WI38 (cell line): Measurements from ENCODE around the gene CADM2.

ENCODE experiments used
- H3K4me3 ChIP-seq: 2 replicates; pipeline ENCODE4 v1.5.1; 2011; ENCODE audit warnings: low read depth, mild to moderate bottlenecking, control low read depth, low read length
- CTCF ChIP-seq: IDR thresholded peaks from 2 replicates; pipeline ENCODE4 v1.5.1; 2012; ENCODE audit warnings: low read depth, mild to moderate bottlenecking, control low read depth, low read length

CADM2 gene

DNA sequence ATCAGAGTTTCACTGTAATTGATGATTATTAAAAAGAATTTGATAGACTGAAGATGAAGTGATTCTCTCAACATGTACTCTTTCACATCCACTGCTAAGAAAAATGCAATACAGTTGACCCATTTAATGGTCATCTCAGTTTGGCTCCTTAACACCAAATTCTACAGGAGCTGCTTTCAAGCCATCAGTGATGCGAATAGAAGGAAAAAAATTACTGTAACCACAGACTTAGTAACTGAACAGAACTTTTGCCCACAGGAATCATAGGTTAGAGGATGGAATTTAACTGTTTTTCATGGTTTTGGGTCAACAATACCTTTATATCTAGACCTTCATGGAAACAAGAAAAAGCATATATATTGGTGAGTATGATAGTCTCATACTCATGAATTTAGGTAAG is 633.5 kb downstream of the CADM2 start:
- no peak overlapping the region for H3K4me3 ChIP-seq
- no peak for TF ChIP-seq CTCF

- no peak for TF ChIP-seq CTCF
- H3K4me3 ChIP-seq, result no peak overlapping the region
Measured at GRCh38 chr3:85594676-85595075, 635.9 kb downstream of the CADM2 start.

DNA sequence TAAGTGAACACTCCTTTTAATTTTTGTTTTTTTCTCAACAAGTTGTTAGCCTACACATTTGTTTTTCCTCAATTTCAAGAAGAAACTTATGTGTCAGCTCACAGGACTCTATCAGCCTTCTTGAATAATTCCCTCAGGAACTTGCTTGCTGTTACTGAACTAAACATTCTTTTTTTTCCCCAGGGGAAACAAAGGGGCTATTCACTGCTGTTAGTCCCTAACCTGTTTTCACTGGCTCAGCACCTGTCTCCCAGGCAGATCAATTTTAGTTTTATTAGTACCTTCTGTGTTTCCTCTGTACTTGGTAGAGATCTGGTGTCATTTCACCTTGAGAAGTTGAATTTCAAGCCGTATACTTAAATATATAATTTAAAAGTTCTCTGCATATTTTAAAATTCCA is 644.6 kb downstream of the CADM2 start:
- no peak overlapping the region for H3K4me3 ChIP-seq
- TF ChIP-seq CTCF, result no peak

DNA sequence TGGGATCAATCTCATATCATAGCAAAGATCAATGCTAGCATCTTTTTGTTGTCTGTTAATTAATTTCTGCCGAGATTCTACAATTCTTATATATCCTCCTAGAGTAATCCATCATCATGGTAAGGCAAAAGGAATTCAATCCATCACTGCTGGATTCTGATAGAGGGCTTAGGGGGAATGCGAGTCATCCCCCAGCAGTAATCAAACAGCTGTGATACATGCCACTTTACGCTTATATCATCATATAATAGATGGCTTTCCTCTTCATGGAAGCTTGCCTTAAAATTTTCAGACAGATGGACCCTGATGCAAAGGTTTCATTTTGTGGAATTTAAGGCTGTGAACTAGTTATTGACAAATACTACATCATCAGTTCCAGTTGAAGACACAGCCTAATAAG is 645.9 kb downstream of the CADM2 start:
- no peak overlapping the region for H3K4me3 ChIP-seq
- TF ChIP-seq CTCF, result no peak

GRCh38 chr3:85605066-85605465 is 646.3 kb downstream of the CADM2 start:
- no peak overlapping the region for H3K4me3 ChIP-seq
- TF ChIP-seq CTCF, result no peak

DNA sequence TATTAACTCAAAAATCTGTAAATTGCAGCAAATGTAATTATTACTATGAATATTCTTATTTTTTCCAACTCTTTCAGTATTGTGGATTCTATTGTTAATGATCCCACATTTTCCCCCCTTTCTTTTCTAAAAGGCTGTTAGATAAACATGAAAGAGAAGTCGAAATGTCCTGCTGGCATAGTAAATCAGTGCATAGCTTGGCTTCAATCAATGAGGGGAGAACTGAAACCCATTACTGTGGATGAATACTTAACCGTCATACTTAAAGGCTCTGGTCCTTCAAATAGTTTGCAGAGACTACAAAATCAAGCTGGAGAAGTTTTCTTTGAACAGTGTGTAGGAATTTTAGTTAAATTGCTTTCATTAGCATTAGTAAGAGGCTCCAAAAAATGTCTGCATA is 667.9 kb downstream of the CADM2 start:
- no peak for TF ChIP-seq CTCF
- H3K4me3 ChIP-seq, result no peak overlapping the region

GRCh38 chr3:85627932-85628331 is 669.1 kb downstream of the CADM2 start:
- TF ChIP-seq CTCF, result no peak
- H3K4me3 ChIP-seq, result no peak overlapping the region
